HG03575 (cell line): ENCODE data around the gene VPS13D.

Experiments used
- ATAC-seq: cut with Tn5 transposase; IDR thresholded peaks from one replicate; pipeline ENCODE4 v1.9.1; 2021; ENCODE audit not compliant: unreplicated experiment, insufficient number of reproducible peaks, low FRiP score; ENCODE audit errors: extremely low read depth

Gene VPS13D

DNA sequence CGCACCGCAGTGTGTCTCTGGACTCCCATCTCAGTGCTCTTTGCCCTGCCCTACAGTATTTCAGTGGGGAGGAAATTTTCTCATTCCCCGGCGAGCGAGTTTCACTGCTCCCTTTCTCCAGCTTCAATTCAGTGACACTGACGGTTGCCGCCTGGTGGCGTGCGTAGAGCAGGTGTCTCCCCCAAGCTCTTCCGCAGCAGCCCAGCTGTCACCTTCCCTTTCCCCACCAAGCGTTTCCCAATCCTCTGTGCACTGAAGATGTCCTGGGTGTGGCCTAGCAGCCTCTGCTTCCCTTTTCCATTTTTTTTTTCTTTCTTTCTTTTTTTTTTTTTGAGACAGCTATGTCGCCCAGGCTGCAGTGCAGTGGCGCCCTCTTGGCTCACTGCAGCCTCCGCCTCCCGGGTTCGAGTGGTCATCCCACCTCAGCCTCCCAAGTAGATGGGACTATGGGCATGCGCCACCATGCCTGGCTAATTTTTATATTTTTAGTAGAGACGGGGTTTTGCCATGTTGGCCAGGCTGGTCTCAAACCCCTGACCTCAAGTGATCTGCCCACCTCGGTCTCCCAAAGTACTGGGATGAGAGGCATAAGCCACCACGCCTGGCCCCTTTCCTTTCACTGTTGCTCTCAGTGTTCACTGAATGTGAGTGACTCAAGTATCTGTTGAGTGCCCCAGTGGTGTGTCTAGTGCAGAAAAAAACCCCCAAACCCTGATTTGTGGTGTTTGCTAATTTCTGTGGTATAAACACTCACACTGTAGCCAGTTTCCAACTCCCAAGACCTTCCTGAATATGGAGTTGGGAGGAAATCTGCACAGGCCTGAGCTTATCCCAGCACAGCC lies 33.0 kb upstream of the VPS13D start:
- no peak for ATAC-seq

- ATAC-seq: no peak
These were observed 32.3 kb upstream of the VPS13D start for GRCh38 chr1:12197483-12197880.

DNA sequence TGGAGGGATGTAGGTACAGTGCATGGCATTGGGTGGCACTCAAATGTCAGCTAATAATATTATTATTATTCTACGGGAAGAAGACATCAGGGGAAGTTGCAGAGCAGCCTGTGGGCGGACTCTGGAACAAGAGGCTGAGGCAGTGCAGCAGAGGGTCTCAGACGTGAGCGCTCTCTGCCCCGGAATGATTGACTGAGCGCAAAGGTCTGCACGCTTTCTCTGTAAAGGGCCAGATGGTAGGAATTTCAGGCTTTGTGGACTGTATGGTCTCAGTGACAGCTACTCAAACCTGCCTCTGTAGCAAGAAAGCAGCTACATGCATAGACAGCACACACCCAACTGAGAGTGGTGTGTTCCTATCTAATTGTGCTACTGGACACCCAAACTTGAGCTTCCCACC lies 29.6 kb upstream of the VPS13D start:
- ATAC-seq: no peak

DNA sequence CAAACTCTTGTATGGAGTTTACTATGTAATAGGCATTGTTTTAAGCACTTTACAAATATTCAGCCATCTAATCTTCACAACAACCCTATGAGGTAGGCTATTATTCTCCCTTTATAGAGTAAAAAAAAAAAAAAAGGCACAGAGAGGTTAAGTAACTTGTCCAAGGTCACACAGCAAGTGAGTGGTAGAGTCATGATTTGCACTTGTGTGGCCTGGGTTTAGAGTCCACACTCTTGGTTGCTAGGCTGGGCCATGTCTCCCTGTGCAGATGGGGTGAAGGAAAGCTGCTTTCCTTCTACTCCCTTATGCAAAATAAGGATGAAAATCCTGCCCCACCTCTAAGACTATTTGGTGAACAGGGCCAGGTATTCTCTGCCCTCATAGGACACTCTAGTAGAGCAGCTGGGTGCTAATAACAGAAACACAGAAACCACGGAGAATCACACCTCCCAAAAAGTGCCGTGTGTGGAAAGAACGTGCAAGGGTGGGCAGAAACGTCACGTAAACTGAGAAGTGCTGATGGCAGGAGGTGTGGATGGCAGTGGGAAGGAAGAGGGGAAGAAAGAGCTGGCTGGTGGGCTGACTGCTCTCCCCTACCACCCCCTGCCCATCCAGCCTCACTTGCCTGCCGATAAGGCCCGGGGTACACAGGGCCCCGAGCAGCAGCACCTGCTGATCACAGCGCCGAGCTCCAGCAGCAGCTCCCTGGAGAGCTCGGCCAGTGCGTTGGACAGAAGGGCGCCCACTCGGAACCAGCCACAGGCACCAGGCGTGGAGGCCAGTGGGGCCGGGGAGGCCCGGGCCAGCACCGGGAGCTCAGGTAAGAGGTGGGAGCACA lies 28.3 kb upstream of the VPS13D start:
- ATAC-seq: no peak

GRCh38 chr1:12202190-12202497 lies 27.7 kb upstream of the VPS13D start:
- ATAC-seq: no peak

GRCh38 chr1:12202577-12202976 lies 27.3 kb upstream of the VPS13D start:
- ATAC-seq: no peak

DNA sequence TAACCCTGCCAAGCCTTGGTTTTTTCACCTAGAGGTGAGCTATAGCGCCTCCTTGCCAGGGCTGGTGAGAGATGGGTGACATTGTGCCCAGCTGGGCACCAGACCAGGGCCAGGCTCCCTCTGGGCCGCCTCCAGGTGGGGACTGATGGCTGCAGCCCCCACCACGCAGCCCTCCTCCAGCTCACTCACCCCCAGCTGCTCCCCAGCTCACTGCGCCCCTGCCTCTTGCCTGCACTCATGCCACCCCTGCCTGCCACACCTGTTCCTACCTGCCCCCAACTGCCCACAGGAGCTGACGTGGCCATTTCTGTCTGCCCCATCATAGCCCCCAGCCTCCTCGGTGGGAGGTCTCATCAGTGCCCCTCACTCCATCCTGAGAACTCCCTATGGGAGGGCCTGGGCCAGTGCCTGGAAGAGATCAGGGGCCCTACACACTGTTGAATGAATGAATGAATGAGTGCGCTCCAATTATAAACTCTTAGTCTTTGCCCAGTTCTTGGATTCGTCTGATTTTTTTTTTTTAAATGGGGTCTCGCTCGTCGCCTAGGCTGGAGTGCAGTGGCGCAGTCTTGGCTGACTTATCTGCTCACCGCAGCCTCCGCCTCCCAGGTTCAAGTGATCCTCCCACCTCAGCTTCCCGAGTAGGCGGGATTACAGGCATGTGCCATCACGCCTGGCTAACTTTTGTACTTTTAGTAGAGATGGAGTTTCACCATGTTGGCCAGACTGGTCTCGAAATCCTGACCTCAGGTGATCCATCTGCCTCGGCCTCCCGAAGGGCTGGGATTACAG lies 26.4 kb upstream of the VPS13D start:
- no peak for ATAC-seq

DNA sequence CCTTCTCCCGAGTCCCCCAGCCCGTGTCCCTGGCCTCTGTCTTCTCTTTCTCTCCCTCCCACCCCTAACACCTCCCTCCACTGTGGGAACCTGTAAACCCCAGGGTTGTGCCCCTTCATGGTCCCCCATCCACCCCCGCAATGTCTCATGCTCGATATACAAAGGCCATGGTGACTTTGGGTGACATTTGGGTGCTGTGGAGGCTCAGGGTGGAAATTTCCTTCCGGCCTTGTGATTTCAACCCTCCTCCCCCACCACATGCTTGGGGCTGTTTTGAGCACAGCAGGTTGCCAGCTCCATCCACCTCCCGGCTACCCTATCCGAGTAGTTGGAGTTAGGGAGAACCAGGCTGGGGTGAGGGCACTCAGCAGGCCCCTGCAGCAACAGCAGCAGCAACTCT lies 25.7 kb upstream of the VPS13D start:
- no peak for ATAC-seq

GRCh38 chr1:12204754-12205658 lies 24.8 kb upstream of the VPS13D start:
- ATAC-seq: no peak

GRCh38 chr1:12206238-12206637 lies 23.6 kb upstream of the VPS13D start:
- no peak for ATAC-seq

- no peak for ATAC-seq
These were observed 22.9 kb upstream of the VPS13D start for GRCh38 chr1:12206792-12207424.

DNA sequence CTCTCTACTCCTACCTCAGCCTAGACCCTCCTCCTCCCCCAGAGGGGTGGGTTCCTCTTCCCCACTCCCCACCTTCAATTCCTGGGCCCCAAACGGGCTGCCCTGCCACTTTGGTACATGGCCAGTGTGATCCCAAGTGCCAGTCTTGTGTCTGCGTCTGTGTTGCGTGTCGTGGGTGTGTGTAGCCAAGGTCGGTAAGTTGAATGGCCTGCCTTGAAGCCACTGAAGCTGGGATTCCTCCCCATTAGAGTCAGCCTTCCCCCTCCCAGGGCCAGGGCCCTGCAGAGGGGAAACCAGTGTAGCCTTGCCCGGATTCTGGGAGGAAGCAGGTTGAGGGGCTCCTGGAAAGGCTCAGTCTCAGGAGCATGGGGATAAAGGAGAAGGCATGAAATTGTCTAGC lies 21.6 kb upstream of the VPS13D start:
- ATAC-seq: no peak

DNA sequence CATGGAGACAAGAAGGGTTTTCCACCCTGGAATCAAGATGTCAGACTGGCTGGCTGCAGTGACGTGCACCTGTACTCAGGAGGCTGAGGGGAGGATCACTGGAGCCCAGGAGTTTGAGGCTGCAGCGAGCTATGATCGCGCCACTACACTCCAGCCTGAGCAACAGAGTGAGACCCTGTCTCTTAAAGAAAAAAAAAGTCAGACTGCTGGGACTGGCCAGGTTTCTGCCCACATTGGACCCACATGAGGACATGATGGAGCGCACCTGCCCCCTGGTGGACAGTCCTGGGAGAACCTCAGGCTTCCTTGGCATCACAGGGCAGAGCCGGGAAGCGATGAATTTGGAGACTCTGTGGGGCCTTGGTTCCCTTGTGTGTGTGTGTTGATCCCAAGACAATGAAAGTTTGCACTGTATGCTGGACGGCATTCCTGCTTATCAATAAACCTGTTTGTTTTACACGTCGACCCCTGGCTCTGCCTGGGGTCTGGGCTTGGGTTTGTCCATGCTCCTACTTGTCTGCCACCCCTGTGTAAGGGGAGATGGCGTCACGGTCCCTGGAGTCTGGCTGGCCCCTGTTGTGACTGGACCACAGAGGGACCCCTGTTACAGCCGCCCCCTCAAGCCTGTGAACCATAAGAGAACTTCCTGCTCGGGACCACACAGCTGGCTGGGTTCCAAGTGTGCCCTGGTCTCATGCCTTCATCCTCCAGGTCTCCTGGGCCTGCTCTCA lies 20.9 kb upstream of the VPS13D start:
- ATAC-seq: no peak

- no peak for ATAC-seq
These were observed 20.4 kb upstream of the VPS13D start for GRCh38 chr1:12209495-12209832.

- no peak for ATAC-seq
These were observed 14.5 kb upstream of the VPS13D start for GRCh38 chr1:12215118-12215961.

DNA sequence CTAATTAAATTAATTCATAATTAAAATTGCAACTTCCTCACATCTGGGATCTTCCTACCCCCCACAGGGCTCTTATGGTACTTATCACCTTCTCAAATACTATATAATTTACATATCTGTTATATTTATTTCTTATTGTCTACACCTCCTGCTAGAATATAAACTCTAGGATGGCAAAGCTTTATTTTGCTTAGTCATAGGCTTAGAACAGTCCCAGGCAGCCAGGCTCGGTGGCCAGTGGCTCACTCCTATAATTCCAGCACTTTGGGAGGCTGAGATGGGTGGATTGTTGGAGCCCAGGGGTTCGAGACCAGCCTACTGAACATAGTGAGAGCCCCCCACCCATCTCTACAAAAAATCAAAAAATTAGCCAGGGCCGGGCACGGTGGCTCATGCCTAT lies 10.0 kb upstream of the VPS13D start:
- ATAC-seq: no peak

GRCh38 chr1:12220890-12221289 lies 8.9 kb upstream of the VPS13D start:
- ATAC-seq: no peak
